Measurements from ENCODE around the gene ZNF804B.

Gene ZNF804B

DNA sequence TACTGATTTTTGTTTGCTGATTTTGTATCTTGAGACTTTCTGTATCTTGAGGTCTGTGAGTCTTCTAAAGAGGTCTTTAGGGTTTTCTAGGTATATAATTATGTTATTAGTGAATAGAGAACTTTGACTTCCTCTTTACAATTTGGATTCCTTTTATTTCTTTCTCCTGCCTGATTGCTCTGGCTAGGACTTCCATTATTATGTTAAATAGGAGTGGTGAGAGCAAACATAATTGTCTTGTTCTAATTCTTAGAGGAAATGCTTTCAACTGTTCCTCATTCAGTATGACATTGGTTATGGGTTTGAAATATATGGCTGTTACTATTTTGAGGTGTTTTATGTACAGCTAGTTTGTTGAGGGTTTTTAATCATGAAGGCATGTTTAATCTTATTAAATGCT lies 344.1 kb downstream of the ZNF804B start:
- Histone ChIP-seq H3F3A (ENCODE audit: low read depth) (no peaks in the 10 kb centered on the region), H4K20me1 (ENCODE audit: insufficient read depth, low read length, poor library complexity, severe bottlenecking) (no peaks in the 10 kb centered on the region), H3K9me3 (ENCODE audit: insufficient read depth, low read depth, low read length) (no peaks in the 10 kb centered on the region), H3K4me1 (ENCODE audit: insufficient read depth, low read length, poor library complexity, severe bottlenecking) (no peaks in the 10 kb centered on the region), H3K36me3 (ENCODE audit: insufficient read depth, low read length) (no peaks in the 10 kb centered on the region), H3K4me2 (ENCODE audit: low read depth, low read length, poor library complexity, severe bottlenecking) (no peak overlapping the region), H3K27me3 (ENCODE audit: insufficient read depth, low read length, poor library complexity, severe bottlenecking) (no peaks in the 10 kb centered on the region), H3K4me3 (ENCODE audit: low read length, poor library complexity, severe bottlenecking) (no peak overlapping the region), H3K79me2 (ENCODE audit: insufficient read depth, low read length) (no peaks in the 10 kb centered on the region), H2AFZ (ENCODE audit: low read length) (no peak overlapping the region), H3K9me2 (replicated peaks; ENCODE audit: low read depth, low read length) (no peaks in the 10 kb centered on the region), H3K9ac (ENCODE audit: low read depth, low read length, poor library complexity, severe bottlenecking) (no peak overlapping the region)
- TF ChIP-seq, protein P1, sequence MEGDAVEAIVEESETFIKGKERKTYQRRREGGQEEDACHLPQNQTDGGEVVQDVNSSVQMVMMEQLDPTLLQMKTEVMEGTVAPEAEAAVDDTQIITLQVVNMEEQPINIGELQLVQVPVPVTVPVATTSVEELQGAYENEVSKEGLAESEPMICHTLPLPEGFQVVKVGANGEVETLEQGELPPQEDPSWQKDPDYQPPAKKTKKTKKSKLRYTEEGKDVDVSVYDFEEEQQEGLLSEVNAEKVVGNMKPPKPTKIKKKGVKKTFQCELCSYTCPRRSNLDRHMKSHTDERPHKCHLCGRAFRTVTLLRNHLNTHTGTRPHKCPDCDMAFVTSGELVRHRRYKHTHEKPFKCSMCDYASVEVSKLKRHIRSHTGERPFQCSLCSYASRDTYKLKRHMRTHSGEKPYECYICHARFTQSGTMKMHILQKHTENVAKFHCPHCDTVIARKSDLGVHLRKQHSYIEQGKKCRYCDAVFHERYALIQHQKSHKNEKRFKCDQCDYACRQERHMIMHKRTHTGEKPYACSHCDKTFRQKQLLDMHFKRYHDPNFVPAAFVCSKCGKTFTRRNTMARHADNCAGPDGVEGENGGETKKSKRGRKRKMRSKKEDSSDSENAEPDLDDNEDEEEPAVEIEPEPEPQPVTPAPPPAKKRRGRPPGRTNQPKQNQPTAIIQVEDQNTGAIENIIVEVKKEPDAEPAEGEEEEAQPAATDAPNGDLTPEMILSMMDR (conservative IDR thresholded peaks at IDR 0.05; ENCODE audit: low read length): no peak
- TF ChIP-seq EZH2phosphoT487 (IDR thresholded peaks at IDR 0.05; ENCODE audit: borderline replicate concordance): no peak

DNA sequence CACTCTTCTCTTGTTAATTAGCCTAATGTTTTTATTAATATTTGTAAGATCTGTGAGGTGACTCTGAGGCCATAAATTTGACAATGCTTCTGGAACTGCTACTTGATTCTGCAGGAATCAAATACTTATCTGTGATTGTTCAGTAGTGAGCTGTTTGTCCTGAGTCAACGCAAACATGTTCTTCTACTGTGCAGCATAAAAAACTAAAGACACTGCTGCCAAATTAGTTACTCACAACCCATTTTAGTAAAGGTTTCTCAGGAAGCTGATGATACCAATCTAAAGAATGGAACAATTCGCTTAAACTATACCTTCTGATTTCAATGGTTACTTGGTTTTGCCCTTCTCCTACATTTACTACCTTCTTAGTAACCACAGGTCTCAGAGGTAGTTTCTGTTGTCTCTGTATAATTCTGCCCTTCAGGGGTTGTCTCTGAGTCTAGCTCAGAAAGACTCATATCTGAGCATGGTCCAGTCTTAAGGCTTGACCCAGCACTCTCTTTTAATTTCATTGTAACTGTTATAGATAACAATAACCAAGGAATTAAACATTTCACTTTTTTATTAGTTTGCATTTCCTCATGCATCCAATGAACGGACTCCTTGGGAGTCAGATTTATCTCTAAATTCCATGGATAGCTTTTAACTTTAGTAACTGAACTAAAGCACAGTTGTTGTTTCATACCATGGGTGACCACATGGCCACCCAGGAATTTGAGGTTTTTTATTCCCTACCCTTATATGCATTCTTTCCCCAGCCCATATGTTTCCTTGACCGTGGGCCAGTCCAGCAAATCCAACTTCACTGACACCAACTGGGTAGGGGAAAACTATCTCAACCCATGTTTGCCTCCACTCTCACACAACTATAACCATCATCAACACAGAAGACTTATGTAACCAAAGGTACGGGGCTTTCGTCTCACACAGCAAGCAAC lies 345.5 kb downstream of the ZNF804B start:
- Histone ChIP-seq H3K4me2 (ENCODE audit: low read depth, low read length, poor library complexity, severe bottlenecking) (no peak overlapping the region), H3K27me3 (ENCODE audit: insufficient read depth, low read length, poor library complexity, severe bottlenecking) (no peaks in the 10 kb centered on the region)

DNA sequence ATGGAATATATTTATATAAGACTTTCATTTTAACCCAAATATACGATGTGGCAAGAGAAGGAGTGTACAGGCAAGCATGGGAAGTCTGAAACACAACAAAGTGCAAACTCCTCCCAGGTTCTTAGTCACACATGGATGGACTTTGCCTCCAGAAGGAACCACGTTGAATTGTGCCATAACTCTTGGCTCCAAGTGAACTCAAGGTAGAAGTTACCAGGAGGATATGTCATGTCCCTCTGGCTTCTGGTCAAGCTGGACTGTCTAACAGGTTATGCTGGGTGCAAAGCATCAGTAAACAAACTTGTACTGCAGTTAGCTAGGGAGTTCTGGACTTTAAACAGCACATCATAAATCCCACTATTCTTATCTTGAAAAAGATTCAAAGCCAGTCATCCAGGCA lies 364.4 kb downstream of the ZNF804B start:
- Histone ChIP-seq H2AFZ (ENCODE audit: low read length) (no peak overlapping the region), H3K4me3 (ENCODE audit: low read length, poor library complexity, severe bottlenecking) (no peak overlapping the region), H3K9me3 (ENCODE audit: insufficient read depth, low read depth, low read length) (no peaks in the 10 kb centered on the region), H3K27me3 (ENCODE audit: insufficient read depth, low read length, poor library complexity, severe bottlenecking) (no peaks in the 10 kb centered on the region), H3K4me1 (ENCODE audit: insufficient read depth, low read length, poor library complexity, severe bottlenecking) (no peaks in the 10 kb centered on the region), H3F3A (ENCODE audit: low read depth) (no peaks in the 10 kb centered on the region), H3K79me2 (ENCODE audit: insufficient read depth, low read length) (no peaks in the 10 kb centered on the region), H3K36me3 (ENCODE audit: insufficient read depth, low read length) (no peaks in the 10 kb centered on the region), H4K20me1 (ENCODE audit: insufficient read depth, low read length, poor library complexity, severe bottlenecking) (no peaks in the 10 kb centered on the region), H3K9me2 (replicated peaks; ENCODE audit: low read depth, low read length) (no peaks in the 10 kb centered on the region), H3K4me2 (ENCODE audit: low read depth, low read length, poor library complexity, severe bottlenecking) (no peak overlapping the region), H3K9ac (ENCODE audit: low read depth, low read length, poor library complexity, severe bottlenecking) (no peak overlapping the region)
- no peak for TF ChIP-seq EZH2phosphoT487 (IDR thresholded peaks at IDR 0.05; ENCODE audit: borderline replicate concordance)
- TF ChIP-seq, protein P1 (conservative IDR thresholded peaks at IDR 0.05; ENCODE audit: low read length): no peak

More for the DNA sequence above, 345.5 kb downstream of the ZNF804B start:
- no peaks in the 10 kb centered on the region for H3K9me2 ChIP-seq (replicated peaks; ENCODE audit: low read depth, low read length)
- no peaks in the 10 kb centered on the region for H3K4me1 ChIP-seq (ENCODE audit: insufficient read depth, low read length, poor library complexity, severe bottlenecking)
- H3K79me2 ChIP-seq (ENCODE audit: insufficient read depth, low read length): no peaks in the 10 kb centered on the region
- no peak overlapping the region for H3K9ac ChIP-seq (ENCODE audit: low read depth, low read length, poor library complexity, severe bottlenecking)
- H2AFZ ChIP-seq (ENCODE audit: low read length): no peak overlapping the region
- no peak overlapping the region for H3K4me3 ChIP-seq (ENCODE audit: low read length, poor library complexity, severe bottlenecking)
- H4K20me1 ChIP-seq (ENCODE audit: insufficient read depth, low read length, poor library complexity, severe bottlenecking): no peaks in the 10 kb centered on the region
- no peaks in the 10 kb centered on the region for H3K36me3 ChIP-seq (ENCODE audit: insufficient read depth, low read length)
- no peaks in the 10 kb centered on the region for H3F3A ChIP-seq (ENCODE audit: low read depth)
- no peaks in the 10 kb centered on the region for H3K9me3 ChIP-seq (ENCODE audit: insufficient read depth, low read depth, low read length)
- no peak for TF ChIP-seq EZH2phosphoT487 (IDR thresholded peaks at IDR 0.05; ENCODE audit: borderline replicate concordance)
- TF ChIP-seq, protein P1 (conservative IDR thresholded peaks at IDR 0.05; ENCODE audit: low read length): no peak

Data from Loucy (cell line).